Thymus (tissue), 11 donors: ENCODE measurements around the gene ADAMTS16. TPM values are rescaled to one million over a fixed set of nuclear protein-coding genes. Genes with fewer than 3 reads are reported as not detected.

ENCODE experiments used
- DNase-seq, 9 donors: peaks; one replicate each; pipeline ENCODE4 v3.0.0-alpha.2; 2013; ENCODE audit warnings: low spot score in 9 of 9, low read depth in 6 of 9, missing footprints in 1 of 9
- H3K27ac ChIP-seq, 2 donors: one replicate each; pipeline ENCODE4 v1.5.1; 2013; ENCODE audit warnings: control low read depth in 1 of 2, low read depth in 1 of 2, low read length in 1 of 2, mild to moderate bottlenecking in 1 of 2, moderate library complexity in 1 of 2
- H3K27me3 ChIP-seq, 2 donors: one replicate each; pipeline ENCODE4 v1.5.1; 2013; ENCODE audit warnings: low read length in 1 of 2; ENCODE audit not compliant: control insufficient read depth in 2 of 2, insufficient read depth in 1 of 2
- H3K36me3 ChIP-seq, 2 donors: one replicate each; pipeline ENCODE4 v1.5.1; 2013; ENCODE audit warnings: low read length in 1 of 2, mild to moderate bottlenecking in 1 of 2, moderate library complexity in 1 of 2; ENCODE audit not compliant: control insufficient read depth in 2 of 2, insufficient read depth in 2 of 2
- H3K4me1 ChIP-seq, 2 donors: one replicate each; pipeline ENCODE4 v1.5.1; 2013; ENCODE audit warnings: low read length in 2 of 2; ENCODE audit not compliant: control insufficient read depth in 2 of 2, insufficient read depth in 2 of 2
- H3K4me3 ChIP-seq, 2 donors: one replicate each; pipeline ENCODE4 v1.5.1; 2013; ENCODE audit warnings: low read length in 2 of 2, control low read depth in 1 of 2, mild to moderate bottlenecking in 1 of 2
- H3K9me3 ChIP-seq, 2 donors: one replicate each; pipeline ENCODE4 v1.5.1; 2013; ENCODE audit warnings: low read length in 1 of 2, mild to moderate bottlenecking in 1 of 2; ENCODE audit not compliant: control insufficient read depth in 2 of 2, insufficient read depth in 1 of 2
- WGBS: extraction: QIAGEN DNeasy Blood & Tissue Kit; methylation state at CpG from one replicate; pipeline ENCODE4 v1.1.7; 2013; 5-methylcytosine and 5-hydroxymethylcytosine counted together
- polyA plus RNA-seq: library from polyadenylated mRNA; stranded (reverse); fragments of 200-250 nt; gene quantifications from one replicate; pipeline ENCODE4 v1.2.3, GENCODE V29; 2013
- total RNA-seq: library from RNA; stranded (reverse); fragments of 120-200 nt; gene quantifications from one replicate; pipeline ENCODE4 v1.2.4, GENCODE V29; 2013
- donor health status: healthy.

Gene ADAMTS16
- total and polyA plus RNA-seq, 2 donors = 0.05 to 0.14 TPM

- H3K4me1 ChIP-seq = no peaks in the 10 kb centered on the region
- 4% methylated on average over 57 of the region's 57 CpGs for WGBS
- H3K36me3 ChIP-seq = no peaks in the 10 kb centered on the region
- no peak overlapping the region for H3K27ac ChIP-seq
- H3K9me3 ChIP-seq = no peaks in the 10 kb centered on the region
- no peak overlapping the region for H3K4me3 ChIP-seq
- DNase-seq = no peak
- peaks cover 23 to 26% of the 10 kb centered on the region in 2 donors for H3K27me3 ChIP-seq
These were observed 579 bp downstream of the ADAMTS16 start for GRCh38 chr5:5140479-5141338.

DNA sequence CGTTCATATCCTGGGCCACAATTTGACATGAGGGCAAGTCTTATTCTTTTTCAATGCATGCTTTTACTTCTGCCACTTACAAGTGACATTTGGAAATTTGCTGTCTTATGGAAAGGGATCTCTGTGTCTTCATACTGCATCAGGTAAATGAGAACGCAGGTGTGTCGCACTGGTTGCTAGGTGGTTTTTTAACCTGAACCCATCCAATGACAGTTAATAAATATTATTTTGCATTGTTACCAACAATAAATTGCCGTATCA is 1.1 kb downstream of the ADAMTS16 start:
- no peak overlapping the region for H3K4me3 ChIP-seq
- H3K27me3 ChIP-seq = peaks cover 23 to 26% of the 10 kb centered on the region in 2 donors
- WGBS = 31% methylated on average over 4 of the region's 4 CpGs

DNA sequence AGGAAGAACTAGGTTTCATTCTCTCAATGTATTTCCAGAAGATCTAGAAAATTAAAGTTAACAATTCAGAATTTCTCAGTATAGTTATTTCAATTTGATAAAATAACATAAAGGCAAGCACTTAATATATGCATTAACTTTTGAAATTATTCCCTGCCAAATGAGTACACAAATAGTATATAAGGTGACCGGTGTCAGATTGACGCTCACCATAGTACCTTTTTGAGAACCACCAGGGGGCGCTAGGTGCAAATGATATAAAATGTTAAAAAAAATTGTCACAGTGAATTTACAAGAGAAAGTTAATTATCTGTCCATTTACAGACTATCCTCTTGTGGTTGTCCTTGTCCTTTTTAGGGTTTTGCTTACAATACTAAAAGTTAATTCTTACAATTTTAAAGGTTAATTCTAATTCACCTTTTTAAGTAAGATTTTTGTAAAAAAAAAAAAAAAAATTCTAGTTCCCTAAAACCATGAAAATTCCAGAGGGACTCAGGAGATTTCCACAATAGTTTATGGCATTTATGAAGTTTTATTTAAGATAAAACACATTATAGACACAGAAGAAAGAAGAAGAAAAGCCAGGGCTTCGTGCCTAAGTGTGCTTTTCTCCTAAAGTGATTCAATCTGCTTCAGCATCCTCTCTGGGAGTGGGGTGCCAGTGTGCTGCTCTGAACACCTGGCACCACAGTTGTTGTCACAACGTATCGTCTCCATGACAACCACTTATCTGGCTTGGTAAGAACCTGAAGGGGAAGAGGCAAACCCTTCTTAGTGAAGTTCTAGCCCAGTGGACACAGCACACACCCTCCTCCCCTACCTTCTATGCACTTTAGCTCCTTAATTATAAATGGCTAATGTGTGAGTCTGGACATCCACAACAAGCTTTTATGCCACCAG is 1.7 kb downstream of the ADAMTS16 start:
- peak in 8 of 9 donors; percentile 4 to 55 (median 23) for DNase-seq
- H3K9me3 ChIP-seq = no peaks in the 10 kb centered on the region
- 31% methylated on average over 6 of the region's 6 CpGs for WGBS
- H3K36me3 ChIP-seq = no peaks in the 10 kb centered on the region
- H3K4me1 ChIP-seq = no peaks in the 10 kb centered on the region
- H3K4me3 ChIP-seq = no peak overlapping the region
- peaks cover 23 to 26% of the 10 kb centered on the region in 2 donors for H3K27me3 ChIP-seq
- H3K27ac ChIP-seq = no peak overlapping the region

More for the DNA sequence above, 1.1 kb downstream of the ADAMTS16 start:
- no peak overlapping the region for H3K27ac ChIP-seq
- no peak for DNase-seq
- no peaks in the 10 kb centered on the region for H3K4me1 ChIP-seq
- no peaks in the 10 kb centered on the region for H3K36me3 ChIP-seq
- H3K9me3 ChIP-seq = no peaks in the 10 kb centered on the region

GRCh38 chr5:5144441-5144840 is 4.3 kb downstream of the ADAMTS16 start:
- Histone ChIP-seq H3K27me3 (peaks cover 20 to 22% of the 10 kb centered on the region in 2 donors), H3K4me3 (no peak overlapping the region), H3K27ac (no peak overlapping the region), H3K4me1 (no peaks in the 10 kb centered on the region), H3K9me3 (no peaks in the 10 kb centered on the region), H3K36me3 (no peaks in the 10 kb centered on the region)
- DNase-seq = no peak
- WGBS = 87% methylated on average over 7 of the region's 7 CpGs

- Histone ChIP-seq H3K4me1 (no peaks in the 10 kb centered on the region), H3K36me3 (no peaks in the 10 kb centered on the region), H3K4me3 (no peak overlapping the region), H3K27ac (no peak overlapping the region), H3K9me3 (peaks cover 0 to 2% of the 10 kb centered on the region in 2 donors), H3K27me3 (peaks cover 5 to 7% of the 10 kb centered on the region in 2 donors)
- 92% methylated on average over 18 of the region's 18 CpGs for WGBS
- no peak for DNase-seq
These were observed 5.8 kb downstream of the ADAMTS16 start for GRCh38 chr5:5145651-5146529.

GRCh38 chr5:5146530-5147160 is 6.5 kb downstream of the ADAMTS16 start:
- peaks cover 0 to 2% of the 10 kb centered on the region in 2 donors for H3K9me3 ChIP-seq
- H3K4me1 ChIP-seq = no peaks in the 10 kb centered on the region
- H3K36me3 ChIP-seq = no peaks in the 10 kb centered on the region
- no peak overlapping the region for H3K4me3 ChIP-seq
- WGBS = 82% methylated on average over 11 of the region's 11 CpGs
- no peak for DNase-seq
- no peak overlapping the region for H3K27ac ChIP-seq
- no peaks in the 10 kb centered on the region for H3K27me3 ChIP-seq

DNA sequence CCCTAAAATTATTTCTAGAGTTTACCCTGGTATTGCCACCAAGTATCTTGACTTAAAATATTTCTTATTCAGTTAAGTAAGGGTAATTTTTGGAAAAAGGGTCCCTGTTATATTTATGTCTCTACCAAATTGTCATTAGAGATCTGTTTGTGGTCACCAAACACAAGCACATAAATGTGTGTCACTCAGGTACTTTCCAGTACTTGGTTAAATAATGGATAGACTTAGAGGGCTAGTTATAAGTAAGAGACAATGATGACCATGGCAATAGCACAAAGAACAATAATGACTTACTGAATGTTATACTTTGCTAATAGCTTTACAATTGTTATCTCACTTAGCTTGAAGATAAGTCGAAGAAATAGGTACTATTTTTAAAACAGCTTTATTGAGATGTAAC is 9.0 kb downstream of the ADAMTS16 start:
- WGBS = 41% methylated on average over 1 of the region's 1 CpG
- Histone ChIP-seq H3K9me3 (peaks cover 0 to 2% of the 10 kb centered on the region in 2 donors), H3K27me3 (no peaks in the 10 kb centered on the region), H3K36me3 (no peaks in the 10 kb centered on the region), H3K4me1 (no peaks in the 10 kb centered on the region), H3K27ac (no peak overlapping the region), H3K4me3 (no peak overlapping the region)
- DNase-seq = no peak

GRCh38 chr5:5150667-5151066 is 10.5 kb downstream of the ADAMTS16 start:
- Histone ChIP-seq H3K4me1 (no peaks in the 10 kb centered on the region), H3K36me3 (no peaks in the 10 kb centered on the region), H3K9me3 (peaks cover 0 to 2% of the 10 kb centered on the region in 2 donors), H3K27me3 (no peaks in the 10 kb centered on the region), H3K4me3 (no peak overlapping the region), H3K27ac (no peak overlapping the region)
- WGBS = 90% methylated on average over 3 of the region's 3 CpGs
- DNase-seq = no peak
